ENCODE measurements around the gene ABCF2.

Gene ABCF2

DNA sequence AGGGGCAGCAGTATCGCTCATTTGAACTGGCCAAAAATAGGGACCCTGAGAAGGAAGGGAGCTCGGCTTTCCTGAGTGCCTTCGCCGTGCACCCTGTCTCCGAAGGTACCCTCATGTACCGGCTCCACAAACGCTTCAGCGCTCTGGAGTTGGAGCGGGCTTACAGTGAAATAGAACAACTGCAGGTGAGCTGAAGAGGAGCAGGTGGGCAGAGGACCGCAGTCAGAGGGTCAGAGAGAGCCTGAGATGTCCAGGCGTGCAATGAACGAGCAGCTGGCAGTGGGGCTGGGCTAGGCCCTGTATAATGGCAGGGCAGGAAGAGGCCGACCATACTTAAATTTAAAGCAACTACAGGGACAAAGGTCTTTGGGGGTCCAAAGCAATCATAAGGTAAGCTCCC is 9.4 kb upstream of the ABCF2 start:
- Histone ChIP-seq H3K27me3 (ENCODE audit: control insufficient read depth in 1 of 2, insufficient read depth in 2 of 2, low read length in 2 of 2) (no peaks in the 10 kb centered on the region), H3K9me3 (ENCODE audit: control insufficient read depth in 1 of 2, low read length in 2 of 2) (no peaks in the 10 kb centered on the region), H3K4me1 (ENCODE audit: control insufficient read depth in 1 of 2, insufficient read depth in 2 of 2, low read length in 2 of 2) (peaks cover 17 to 18% of the 10 kb centered on the region in 2 donors), H3K4me3 (ENCODE audit: low read depth in 1 of 2, low read length in 2 of 2) (no peak overlapping the region), H3K27ac (ENCODE audit: low read depth, low read length) (no peak overlapping the region), H3K9ac (ENCODE audit: low read depth in 1 of 2, low read length in 2 of 2) (no peak overlapping the region), H3K36me3 (ENCODE audit: control insufficient read depth in 1 of 2, insufficient read depth in 2 of 2, low read length in 2 of 2) (peaks cover 20 to 46% of the 10 kb centered on the region in 2 donors)

GRCh38 chr7:151235091-151235787 is 8.2 kb upstream of the ABCF2 start:
- Histone ChIP-seq H3K27ac (ENCODE audit: low read depth, low read length) (no peak overlapping the region), H3K4me3 (ENCODE audit: low read depth in 1 of 2, low read length in 2 of 2) (no peak overlapping the region), H3K4me1 (ENCODE audit: control insufficient read depth in 1 of 2, insufficient read depth in 2 of 2, low read length in 2 of 2) (peaks cover 17 to 19% of the 10 kb centered on the region in 2 donors), H3K9ac (ENCODE audit: low read depth in 1 of 2, low read length in 2 of 2) (no peak overlapping the region), H3K27me3 (ENCODE audit: control insufficient read depth in 1 of 2, insufficient read depth in 2 of 2, low read length in 2 of 2) (no peaks in the 10 kb centered on the region), H3K9me3 (ENCODE audit: control insufficient read depth in 1 of 2, low read length in 2 of 2) (no peaks in the 10 kb centered on the region), H3K36me3 (ENCODE audit: control insufficient read depth in 1 of 2, insufficient read depth in 2 of 2, low read length in 2 of 2) (peaks cover 20 to 46% of the 10 kb centered on the region in 2 donors)

GRCh38 chr7:151233804-151234203 is 6.8 kb upstream of the ABCF2 start:
- H3K36me3 ChIP-seq (ENCODE audit: control insufficient read depth in 1 of 2, insufficient read depth in 2 of 2, low read length in 2 of 2): peaks cover 15 to 38% of the 10 kb centered on the region in 2 donors
- no peaks in the 10 kb centered on the region for H3K27me3 ChIP-seq (ENCODE audit: control insufficient read depth in 1 of 2, insufficient read depth in 2 of 2, low read length in 2 of 2)
- peaks cover 17 to 19% of the 10 kb centered on the region in 2 donors for H3K4me1 ChIP-seq (ENCODE audit: control insufficient read depth in 1 of 2, insufficient read depth in 2 of 2, low read length in 2 of 2)
- no peaks in the 10 kb centered on the region for H3K9me3 ChIP-seq (ENCODE audit: control insufficient read depth in 1 of 2, low read length in 2 of 2)
- peak overlapping the region in 1 of 2 donors; percentile 91 for H3K9ac ChIP-seq (ENCODE audit: low read depth in 1 of 2, low read length in 2 of 2)
- H3K4me3 ChIP-seq (ENCODE audit: low read depth in 1 of 2, low read length in 2 of 2): peak overlapping the region; percentile 95 to 99
- H3K27ac ChIP-seq (ENCODE audit: low read depth, low read length): no peak overlapping the region

DNA sequence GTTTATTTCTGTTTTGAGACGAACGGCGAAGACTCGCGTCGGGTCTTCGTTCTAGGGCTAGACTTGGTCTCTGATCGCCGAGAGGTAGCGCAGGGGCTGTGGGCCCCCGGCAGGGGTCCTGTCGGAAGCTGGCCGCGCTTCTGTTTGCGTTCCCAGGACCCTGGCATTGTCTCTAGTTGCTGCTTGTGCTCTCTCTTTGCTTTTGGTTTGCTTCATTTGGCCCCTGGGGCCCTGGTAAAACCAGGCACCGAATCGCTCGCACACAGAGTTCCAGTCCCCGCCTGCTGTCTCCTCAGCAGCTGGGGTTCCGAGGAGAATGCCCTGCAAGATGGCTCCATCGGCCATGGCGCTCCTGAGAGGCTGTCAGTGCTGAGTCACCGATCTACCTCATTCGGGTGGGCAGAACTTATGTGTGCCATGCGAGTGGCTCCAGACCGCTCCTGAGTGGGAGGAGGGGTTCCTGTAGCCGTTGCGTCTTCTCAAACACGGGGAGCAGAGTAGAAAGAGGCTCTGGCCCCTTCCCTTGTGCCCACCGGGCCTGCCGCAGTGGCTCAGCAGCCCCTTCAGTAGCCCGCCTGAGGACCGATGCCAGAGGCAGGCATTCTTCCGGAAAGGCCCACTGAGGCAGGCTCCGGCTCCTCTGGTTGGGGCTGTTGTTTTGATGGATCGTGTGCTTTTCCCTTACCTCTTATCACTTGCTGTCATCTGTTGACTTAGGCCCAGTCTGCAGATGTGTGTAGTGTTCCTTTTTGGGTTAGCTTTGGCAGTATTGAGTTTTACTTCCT is 6.1 kb upstream of the ABCF2 start:
- H3K9ac ChIP-seq (ENCODE audit: low read depth in 1 of 2, low read length in 2 of 2): peak overlapping the region; percentile 73 to 91
- peak overlapping the region; percentile 95 to 99 for H3K4me3 ChIP-seq (ENCODE audit: low read depth in 1 of 2, low read length in 2 of 2)
- no peaks in the 10 kb centered on the region for H3K9me3 ChIP-seq (ENCODE audit: control insufficient read depth in 1 of 2, low read length in 2 of 2)
- H3K36me3 ChIP-seq (ENCODE audit: control insufficient read depth in 1 of 2, insufficient read depth in 2 of 2, low read length in 2 of 2): peaks cover 15 to 33% of the 10 kb centered on the region in 2 donors
- no peaks in the 10 kb centered on the region for H3K27me3 ChIP-seq (ENCODE audit: control insufficient read depth in 1 of 2, insufficient read depth in 2 of 2, low read length in 2 of 2)
- peaks cover 23 to 26% of the 10 kb centered on the region in 2 donors for H3K4me1 ChIP-seq (ENCODE audit: control insufficient read depth in 1 of 2, insufficient read depth in 2 of 2, low read length in 2 of 2)
- H3K27ac ChIP-seq (ENCODE audit: low read depth, low read length): no peak overlapping the region

DNA sequence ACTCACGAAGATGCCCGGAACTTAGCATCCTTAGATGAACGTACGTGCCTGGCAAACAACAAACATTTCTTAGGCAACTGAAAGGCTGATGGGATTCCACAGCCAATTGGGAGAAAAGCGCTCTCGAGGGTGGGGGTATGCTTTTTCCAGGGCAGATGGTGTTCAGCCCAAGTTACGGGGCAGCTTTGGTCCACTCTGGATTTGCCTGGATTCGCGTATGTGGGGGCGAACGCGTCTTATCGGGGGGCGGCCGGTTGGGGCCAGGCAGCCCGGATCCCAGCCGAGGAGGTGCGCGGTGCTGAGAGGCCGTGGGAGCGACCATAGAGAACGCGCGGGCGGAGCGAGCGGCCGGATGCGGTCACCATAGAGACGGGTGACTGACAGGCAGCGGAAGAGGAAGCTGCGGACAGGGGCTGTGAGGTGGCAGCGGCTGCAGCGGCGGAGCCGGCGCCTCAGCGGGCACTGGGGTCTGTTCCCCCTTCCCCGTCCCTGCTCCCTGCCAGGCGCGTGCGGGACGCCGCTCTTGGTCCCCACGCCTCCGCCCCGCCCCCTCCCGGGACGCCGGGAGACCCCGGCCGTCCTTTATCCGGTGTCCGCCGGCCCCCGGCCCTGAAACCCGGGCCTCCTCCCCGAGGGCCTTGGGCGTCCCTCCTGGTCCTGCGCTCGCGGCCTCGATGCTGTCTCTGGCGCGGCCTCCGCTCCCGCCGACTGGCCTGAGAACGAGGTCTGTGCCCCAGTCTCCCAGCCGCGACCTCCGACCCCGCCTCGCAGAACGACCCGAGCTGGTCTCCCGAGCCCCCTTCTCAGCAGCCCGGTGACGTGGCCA is 5.3 kb upstream of the ABCF2 start, which contains the start of gene CHPF2:
CHPF2 (plus strand) TSS at position 393 of the 826 bp plus-strand sequence. CDS start 1,529 bp downstream, outside the sequence.
- Histone ChIP-seq H3K9me3 (ENCODE audit: control insufficient read depth in 1 of 2, low read length in 2 of 2) (no peaks in the 10 kb centered on the region), H3K36me3 (ENCODE audit: control insufficient read depth in 1 of 2, insufficient read depth in 2 of 2, low read length in 2 of 2) (peaks cover 10 to 25% of the 10 kb centered on the region in 2 donors), H3K27ac (ENCODE audit: low read depth, low read length) (peak within 1 kb of the TSS; percentile 65), H3K27me3 (ENCODE audit: control insufficient read depth in 1 of 2, insufficient read depth in 2 of 2, low read length in 2 of 2) (no peaks in the 10 kb centered on the region), H3K4me1 (ENCODE audit: control insufficient read depth in 1 of 2, insufficient read depth in 2 of 2, low read length in 2 of 2) (peaks cover 28 to 31% of the 10 kb centered on the region in 2 donors), H3K4me3 (ENCODE audit: low read depth in 1 of 2, low read length in 2 of 2) (peak within 1 kb of the TSS; percentile 95 to 99), H3K9ac (ENCODE audit: low read depth in 1 of 2, low read length in 2 of 2) (peak within 1 kb of the TSS; percentile 81 to 91)

DNA sequence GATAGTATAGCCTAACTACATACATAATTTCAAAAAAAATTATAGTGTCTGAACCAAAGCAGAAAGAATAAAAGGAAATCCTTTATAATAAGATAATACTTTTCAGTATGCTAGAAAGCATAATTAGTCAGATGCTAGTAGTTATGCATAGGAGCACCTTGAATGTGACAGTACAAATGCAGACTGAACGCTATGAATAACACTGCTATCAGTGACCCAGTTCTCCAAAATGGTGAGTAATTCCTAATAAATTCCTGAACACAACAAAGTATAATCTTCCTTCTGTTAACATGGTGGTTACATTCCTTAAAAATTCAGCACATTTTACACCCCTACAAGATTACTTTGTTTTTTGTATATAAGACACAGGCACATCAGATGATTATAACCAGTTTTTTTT is 4.1 kb upstream of the ABCF2 start:
- H3K9ac ChIP-seq (ENCODE audit: low read depth in 1 of 2, low read length in 2 of 2): no peak overlapping the region
- H3K36me3 ChIP-seq (ENCODE audit: control insufficient read depth in 1 of 2, insufficient read depth in 2 of 2, low read length in 2 of 2): peaks cover 7 to 13% of the 10 kb centered on the region in 2 donors
- H3K27me3 ChIP-seq (ENCODE audit: control insufficient read depth in 1 of 2, insufficient read depth in 2 of 2, low read length in 2 of 2): no peaks in the 10 kb centered on the region
- H3K27ac ChIP-seq (ENCODE audit: low read depth, low read length): no peak overlapping the region
- H3K9me3 ChIP-seq (ENCODE audit: control insufficient read depth in 1 of 2, low read length in 2 of 2): no peaks in the 10 kb centered on the region
- no peak overlapping the region for H3K4me3 ChIP-seq (ENCODE audit: low read depth in 1 of 2, low read length in 2 of 2)
- H3K4me1 ChIP-seq (ENCODE audit: control insufficient read depth in 1 of 2, insufficient read depth in 2 of 2, low read length in 2 of 2): peaks cover 34 to 36% of the 10 kb centered on the region in 2 donors

DNA sequence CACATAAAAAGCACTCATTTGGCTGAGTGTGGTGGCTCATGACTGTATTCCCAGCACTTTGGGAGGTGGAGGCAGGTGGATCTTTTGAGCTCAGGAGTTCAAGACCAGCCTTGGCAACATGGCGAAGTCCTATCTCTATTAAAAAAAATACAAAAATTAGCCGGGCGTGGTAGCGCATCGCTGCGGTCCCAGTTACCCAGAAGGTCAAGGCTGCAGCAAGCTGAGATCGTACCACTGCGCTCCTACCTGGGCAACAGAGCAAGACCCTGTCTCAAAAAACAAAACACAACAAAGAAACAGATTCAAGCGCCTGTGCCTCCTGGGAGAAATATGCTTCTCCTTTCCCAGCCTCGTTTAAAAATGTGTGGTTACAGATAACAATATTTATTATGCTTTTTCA is 2.2 kb upstream of the ABCF2 start:
- H3K9me3 ChIP-seq (ENCODE audit: control insufficient read depth in 1 of 2, low read length in 2 of 2): no peaks in the 10 kb centered on the region
- H3K36me3 ChIP-seq (ENCODE audit: control insufficient read depth in 1 of 2, insufficient read depth in 2 of 2, low read length in 2 of 2): peaks cover 4 to 10% of the 10 kb centered on the region in 2 donors
- no peaks in the 10 kb centered on the region for H3K27me3 ChIP-seq (ENCODE audit: control insufficient read depth in 1 of 2, insufficient read depth in 2 of 2, low read length in 2 of 2)
- peaks cover 41 to 43% of the 10 kb centered on the region in 2 donors for H3K4me1 ChIP-seq (ENCODE audit: control insufficient read depth in 1 of 2, insufficient read depth in 2 of 2, low read length in 2 of 2)
- H3K9ac ChIP-seq (ENCODE audit: low read depth in 1 of 2, low read length in 2 of 2): no peak overlapping the region
- H3K27ac ChIP-seq (ENCODE audit: low read depth, low read length): no peak overlapping the region
- H3K4me3 ChIP-seq (ENCODE audit: low read depth in 1 of 2, low read length in 2 of 2): no peak overlapping the region

DNA sequence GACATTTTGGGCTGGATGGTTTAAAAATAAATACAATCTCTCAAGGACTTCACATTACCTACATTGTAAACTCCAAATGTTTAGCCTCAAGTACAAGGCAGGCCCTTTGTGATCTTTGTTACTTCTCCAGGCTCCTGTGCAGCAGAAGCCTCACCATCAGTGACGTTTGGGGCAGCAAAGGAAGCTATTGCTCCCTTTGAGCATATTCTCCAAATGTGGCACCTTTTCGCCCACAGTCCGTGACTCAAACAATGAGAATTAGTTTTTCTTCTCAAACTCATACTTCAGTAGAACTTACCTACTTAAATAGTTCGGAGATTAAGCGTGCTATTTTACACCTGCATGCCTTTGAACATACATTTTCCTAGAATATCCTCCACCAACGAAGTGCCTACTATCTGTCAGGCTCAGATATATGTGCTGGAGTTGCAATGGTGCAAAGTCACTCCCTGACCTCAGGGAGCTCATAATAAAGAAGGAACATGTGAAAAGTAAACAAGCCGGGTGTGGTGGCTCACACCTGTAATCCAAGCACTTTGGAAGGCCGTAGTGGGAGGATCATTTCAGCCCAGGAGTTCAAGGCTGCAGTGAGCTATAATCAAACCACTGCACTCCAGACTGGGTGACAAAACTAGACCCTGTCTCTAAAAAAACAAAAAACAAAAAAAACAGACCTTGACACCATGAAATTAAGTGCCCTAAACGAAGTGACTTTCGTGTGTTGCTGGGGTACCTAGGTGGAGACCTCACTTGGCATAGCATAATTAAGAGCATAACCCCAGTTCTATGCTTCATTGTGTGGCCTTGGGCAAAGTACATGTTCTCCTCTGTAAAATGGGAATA is 1.2 kb upstream of the ABCF2 start:
- no peak overlapping the region for H3K27ac ChIP-seq (ENCODE audit: low read depth, low read length)
- peaks cover 13 to 20% of the 10 kb centered on the region in 2 donors for H3K36me3 ChIP-seq (ENCODE audit: control insufficient read depth in 1 of 2, insufficient read depth in 2 of 2, low read length in 2 of 2)
- peak overlapping the region; percentile 61 to 66 for H3K9ac ChIP-seq (ENCODE audit: low read depth in 1 of 2, low read length in 2 of 2)
- peak overlapping the region; percentile 95 to 96 for H3K4me3 ChIP-seq (ENCODE audit: low read depth in 1 of 2, low read length in 2 of 2)
- H3K4me1 ChIP-seq (ENCODE audit: control insufficient read depth in 1 of 2, insufficient read depth in 2 of 2, low read length in 2 of 2): peaks cover 34% of the 10 kb centered on the region in 2 donors
- H3K9me3 ChIP-seq (ENCODE audit: control insufficient read depth in 1 of 2, low read length in 2 of 2): no peaks in the 10 kb centered on the region
- H3K27me3 ChIP-seq (ENCODE audit: control insufficient read depth in 1 of 2, insufficient read depth in 2 of 2, low read length in 2 of 2): no peaks in the 10 kb centered on the region

- Histone ChIP-seq H3K4me1 (ENCODE audit: control insufficient read depth in 1 of 2, insufficient read depth in 2 of 2, low read length in 2 of 2) (peaks cover 25 to 27% of the 10 kb centered on the region in 2 donors), H3K36me3 (ENCODE audit: control insufficient read depth in 1 of 2, insufficient read depth in 2 of 2, low read length in 2 of 2) (peaks cover 27 to 35% of the 10 kb centered on the region in 2 donors), H3K9me3 (ENCODE audit: control insufficient read depth in 1 of 2, low read length in 2 of 2) (no peaks in the 10 kb centered on the region), H3K27me3 (ENCODE audit: control insufficient read depth in 1 of 2, insufficient read depth in 2 of 2, low read length in 2 of 2) (no peaks in the 10 kb centered on the region), H3K9ac (ENCODE audit: low read depth in 1 of 2, low read length in 2 of 2) (peak overlapping the region; percentile 61 to 76), H3K4me3 (ENCODE audit: low read depth in 1 of 2, low read length in 2 of 2) (peak overlapping the region; percentile 95 to 96), H3K27ac (ENCODE audit: low read depth, low read length) (no peak overlapping the region)
Measured at GRCh38 chr7:151226560-151226874, 488 bp downstream of the ABCF2 start.

Measured in duodenal mucosa (tissue), 2 donors.